ENCODE measurements around the gene TFDP2. TPM values are rescaled to one million over a fixed set of nuclear protein-coding genes. Genes with fewer than 3 reads are reported as not detected.

The TFDP2 gene
- total and polyA plus RNA-seq, 9 of the 15 experiments (the other 6 are each of a cell fraction or from before 2014, with no cell fraction given), result 95.6 to 179 (median 126) TPM

DNA sequence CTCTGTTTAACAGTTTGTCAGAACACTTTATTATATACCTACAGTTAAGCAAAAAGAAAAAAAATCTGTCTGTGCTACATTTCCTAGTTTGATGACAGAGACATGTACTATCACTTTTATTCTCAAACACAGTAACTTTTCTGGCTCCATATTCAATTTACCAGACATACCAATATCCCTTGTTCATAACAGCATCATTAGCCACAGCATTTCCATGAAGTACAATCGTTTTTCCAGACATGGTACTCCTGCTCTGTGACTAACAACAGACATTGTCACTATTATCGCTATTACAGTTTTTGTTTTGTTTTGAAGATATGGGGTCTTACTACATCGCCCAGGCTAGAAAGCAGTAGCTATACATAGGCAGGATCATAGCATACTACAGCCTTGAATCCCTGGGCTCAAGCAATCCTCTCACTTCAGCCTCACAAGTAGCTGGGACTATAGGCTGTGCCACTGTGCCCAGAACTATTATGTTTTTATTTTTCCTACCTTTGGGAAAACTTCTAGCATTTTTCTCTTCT is 14.5 kb downstream of the TFDP2 start (continued):
- TF ChIP-seq, protein P1, sequence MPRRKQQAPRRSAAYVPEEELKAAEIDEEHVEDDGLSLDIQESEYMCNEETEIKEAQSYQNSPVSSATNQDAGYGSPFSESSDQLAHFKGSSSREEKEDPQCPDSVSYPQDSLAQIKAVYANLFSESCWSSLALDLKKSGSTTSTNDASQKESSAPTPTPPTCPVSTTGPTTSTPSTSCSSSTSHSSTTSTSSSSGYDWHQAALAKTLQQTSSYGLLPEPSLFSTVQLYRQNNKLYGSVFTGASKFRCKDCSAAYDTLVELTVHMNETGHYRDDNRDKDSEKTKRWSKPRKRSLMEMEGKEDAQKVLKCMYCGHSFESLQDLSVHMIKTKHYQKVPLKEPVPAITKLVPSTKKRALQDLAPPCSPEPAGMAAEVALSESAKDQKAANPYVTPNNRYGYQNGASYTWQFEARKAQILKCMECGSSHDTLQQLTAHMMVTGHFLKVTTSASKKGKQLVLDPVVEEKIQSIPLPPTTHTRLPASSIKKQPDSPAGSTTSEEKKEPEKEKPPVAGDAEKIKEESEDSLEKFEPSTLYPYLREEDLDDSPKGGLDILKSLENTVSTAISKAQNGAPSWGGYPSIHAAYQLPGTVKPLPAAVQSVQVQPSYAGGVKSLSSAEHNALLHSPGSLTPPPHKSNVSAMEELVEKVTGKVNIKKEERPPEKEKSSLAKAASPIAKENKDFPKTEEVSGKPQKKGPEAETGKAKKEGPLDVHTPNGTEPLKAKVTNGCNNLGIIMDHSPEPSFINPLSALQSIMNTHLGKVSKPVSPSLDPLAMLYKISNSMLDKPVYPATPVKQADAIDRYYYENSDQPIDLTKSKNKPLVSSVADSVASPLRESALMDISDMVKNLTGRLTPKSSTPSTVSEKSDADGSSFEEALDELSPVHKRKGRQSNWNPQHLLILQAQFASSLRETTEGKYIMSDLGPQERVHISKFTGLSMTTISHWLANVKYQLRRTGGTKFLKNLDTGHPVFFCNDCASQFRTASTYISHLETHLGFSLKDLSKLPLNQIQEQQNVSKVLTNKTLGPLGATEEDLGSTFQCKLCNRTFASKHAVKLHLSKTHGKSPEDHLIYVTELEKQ (CRISPR knock-in tag; IDR thresholded peaks at IDR 0.05), result no peak
- TF ChIP-seq, protein P2, sequence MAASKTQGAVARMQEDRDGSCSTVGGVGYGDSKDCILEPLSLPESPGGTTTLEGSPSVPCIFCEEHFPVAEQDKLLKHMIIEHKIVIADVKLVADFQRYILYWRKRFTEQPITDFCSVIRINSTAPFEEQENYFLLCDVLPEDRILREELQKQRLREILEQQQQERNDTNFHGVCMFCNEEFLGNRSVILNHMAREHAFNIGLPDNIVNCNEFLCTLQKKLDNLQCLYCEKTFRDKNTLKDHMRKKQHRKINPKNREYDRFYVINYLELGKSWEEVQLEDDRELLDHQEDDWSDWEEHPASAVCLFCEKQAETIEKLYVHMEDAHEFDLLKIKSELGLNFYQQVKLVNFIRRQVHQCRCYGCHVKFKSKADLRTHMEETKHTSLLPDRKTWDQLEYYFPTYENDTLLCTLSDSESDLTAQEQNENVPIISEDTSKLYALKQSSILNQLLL (CRISPR knock-in tag; IDR thresholded peaks at IDR 0.05; ENCODE audit: borderline replicate concordance), result no peak
- TF ChIP-seq, protein P3, sequence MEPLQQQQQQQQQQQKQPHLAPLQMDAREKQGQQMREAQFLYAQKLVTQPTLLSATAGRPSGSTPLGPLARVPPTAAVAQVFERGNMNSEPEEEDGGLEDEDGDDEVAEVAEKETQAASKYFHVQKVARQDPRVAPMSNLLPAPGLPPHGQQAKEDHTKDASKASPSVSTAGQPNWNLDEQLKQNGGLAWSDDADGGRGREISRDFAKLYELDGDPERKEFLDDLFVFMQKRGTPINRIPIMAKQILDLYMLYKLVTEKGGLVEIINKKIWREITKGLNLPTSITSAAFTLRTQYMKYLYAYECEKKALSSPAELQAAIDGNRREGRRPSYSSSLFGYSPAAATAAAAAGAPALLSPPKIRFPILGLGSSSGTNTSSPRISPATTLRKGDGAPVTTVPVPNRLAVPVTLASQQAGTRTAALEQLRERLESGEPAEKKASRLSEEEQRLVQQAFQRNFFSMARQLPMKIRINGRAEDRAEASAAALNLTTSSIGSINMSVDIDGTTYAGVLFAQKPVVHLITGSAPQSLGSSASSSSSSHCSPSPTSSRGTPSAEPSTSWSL (CRISPR knock-in tag; IDR thresholded peaks at IDR 0.05; ENCODE audit: borderline replicate concordance), result no peak
- TF ChIP-seq NR1H2 (CRISPR knock-in tag; IDR thresholded peaks at IDR 0.05), result no peak

Measured in K562 (cell line).